ENCODE measurements around the gene PLS1.
A peak's percentile ranks its signal among the peaks of the same experiment; 100 is the strongest.
"Not testable (repeated sequence)": the region's sequence is repeated elsewhere in the genome, so short reads cannot be mapped to it uniquely, and the experiment has no call there.

The PLS1 gene, protein sequence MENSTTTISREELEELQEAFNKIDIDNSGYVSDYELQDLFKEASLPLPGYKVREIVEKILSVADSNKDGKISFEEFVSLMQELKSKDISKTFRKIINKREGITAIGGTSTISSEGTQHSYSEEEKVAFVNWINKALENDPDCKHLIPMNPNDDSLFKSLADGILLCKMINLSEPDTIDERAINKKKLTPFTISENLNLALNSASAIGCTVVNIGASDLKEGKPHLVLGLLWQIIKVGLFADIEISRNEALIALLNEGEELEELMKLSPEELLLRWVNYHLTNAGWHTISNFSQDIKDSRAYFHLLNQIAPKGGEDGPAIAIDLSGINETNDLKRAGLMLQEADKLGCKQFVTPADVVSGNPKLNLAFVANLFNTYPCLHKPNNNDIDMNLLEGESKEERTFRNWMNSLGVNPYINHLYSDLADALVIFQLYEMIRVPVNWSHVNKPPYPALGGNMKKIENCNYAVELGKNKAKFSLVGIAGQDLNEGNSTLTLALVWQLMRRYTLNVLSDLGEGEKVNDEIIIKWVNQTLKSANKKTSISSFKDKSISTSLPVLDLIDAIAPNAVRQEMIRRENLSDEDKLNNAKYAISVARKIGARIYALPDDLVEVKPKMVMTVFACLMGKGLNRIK

DNA sequence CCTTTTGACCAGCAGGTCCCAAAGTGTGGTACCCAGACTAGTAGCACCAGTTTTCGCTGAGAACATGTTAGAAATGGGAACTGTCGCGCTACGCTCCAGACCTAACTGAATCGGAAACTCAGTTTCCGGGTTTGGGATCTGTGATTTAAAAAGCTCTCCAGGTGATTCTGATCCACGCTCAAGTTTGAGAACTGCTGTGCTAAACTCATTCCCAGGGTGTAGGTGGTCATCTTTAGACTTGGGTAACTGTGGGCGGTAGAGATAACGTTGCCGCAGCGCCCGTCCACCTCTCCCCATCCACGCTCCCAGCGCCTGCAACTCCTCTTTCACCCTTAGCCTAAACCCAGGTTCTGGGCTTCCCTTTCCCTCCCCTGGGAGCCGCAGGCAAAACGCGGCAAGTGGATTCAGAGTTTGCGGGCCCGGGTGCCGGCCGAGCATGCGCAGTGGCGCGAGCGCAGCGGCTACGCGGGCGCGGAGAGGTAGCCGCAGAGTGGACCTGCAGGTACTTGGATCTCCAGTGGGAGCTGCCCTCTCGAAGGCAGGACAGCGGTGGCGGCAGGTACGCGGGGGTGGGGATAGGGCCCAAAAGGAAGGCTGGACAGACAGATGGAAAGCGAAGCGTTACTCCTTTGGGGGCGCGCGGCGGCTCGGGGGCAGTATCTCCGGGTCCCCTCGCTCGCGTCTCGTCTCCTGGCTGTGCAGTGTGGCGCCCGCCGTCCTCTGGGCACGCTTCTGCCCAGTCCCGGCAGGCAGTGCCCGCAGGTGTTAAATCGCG lies at the start of gene PLS1:
PLS1 (plus strand) TSS at position 443 of the 775 bp plus-strand sequence. CDS start 67,845 bp downstream, outside the sequence.
- DNase-seq (ENCODE audit: low spot score) = peak; percentile 96

DNA sequence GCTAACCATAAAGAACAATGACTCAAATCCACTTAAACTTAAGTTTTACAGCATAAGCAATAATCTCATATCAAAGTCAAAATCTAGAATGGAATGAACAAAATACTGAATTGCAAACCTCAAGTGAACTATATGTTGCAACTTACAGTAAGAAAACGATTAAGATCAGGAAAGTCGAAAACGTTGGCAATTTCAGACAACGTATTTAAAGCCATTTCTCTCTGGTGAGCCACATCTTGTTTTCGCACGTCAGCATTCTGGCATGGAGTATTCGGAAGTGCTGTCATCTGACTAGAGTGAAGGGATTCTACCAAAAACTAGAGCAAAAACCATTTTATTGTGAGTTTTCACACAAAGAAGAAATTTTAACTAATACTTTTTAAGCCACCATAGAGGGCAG lies 46.2 kb upstream of the PLS1 start:
- no peak for DNase-seq (ENCODE audit: low spot score)

DNA sequence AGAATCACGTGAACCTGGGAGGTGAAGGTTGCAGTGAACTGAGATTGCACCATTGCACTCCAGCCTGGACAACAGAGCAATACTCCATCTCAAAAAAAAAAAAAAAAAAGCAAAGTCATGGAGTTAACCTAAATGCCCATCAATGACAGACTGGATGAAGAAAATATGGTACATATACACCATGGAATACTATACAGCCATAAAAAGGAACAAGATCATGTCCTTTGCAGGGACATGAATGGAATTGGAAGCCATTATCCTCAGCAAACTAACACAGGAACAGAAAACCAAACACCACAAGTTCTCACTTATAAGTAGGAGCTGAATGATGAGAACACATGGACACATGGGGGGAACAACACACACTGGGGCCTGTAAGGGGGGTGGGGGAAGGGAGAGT lies 43.6 kb upstream of the PLS1 start:
- DNase-seq (ENCODE audit: low spot score) = not testable (repeated sequence)

DNA sequence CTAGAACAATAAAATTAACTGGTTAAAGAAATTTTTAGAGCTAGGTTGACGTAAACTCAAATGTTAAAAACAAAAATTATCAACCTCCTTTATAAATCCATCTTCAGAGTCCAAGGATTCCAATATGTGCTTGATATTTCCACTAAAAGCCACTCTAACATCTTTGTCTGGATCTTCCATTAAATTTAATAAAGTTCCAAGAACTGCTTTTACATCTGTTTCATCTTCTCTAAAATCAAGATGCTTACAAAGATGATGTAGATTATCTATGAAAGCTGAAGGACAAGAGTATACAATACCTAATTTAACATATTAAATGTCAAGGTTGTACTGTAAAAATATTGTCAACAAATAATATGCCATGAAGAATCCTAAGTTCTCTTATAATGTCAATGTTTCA lies 42.5 kb upstream of the PLS1 start:
- DNase-seq (ENCODE audit: low spot score) = no peak

DNA sequence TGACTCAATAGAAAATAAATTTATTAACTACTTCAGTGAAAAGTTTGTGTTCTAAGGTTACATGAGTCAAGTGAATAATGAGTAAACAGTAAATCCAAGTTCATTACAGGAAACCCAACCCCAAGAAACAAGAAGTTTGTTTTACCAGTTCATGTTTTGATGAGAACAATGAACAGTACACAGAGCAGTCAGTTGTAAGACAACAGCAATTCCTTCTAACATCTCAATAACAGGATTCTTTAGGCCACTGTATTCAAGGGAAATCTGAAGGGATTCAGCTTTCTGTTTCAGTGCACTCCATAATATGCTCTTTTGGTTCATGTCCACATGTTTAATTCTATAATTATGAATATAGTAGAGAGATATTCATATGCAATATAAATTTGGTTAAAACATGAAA lies 36.1 kb upstream of the PLS1 start:
- DNase-seq (ENCODE audit: low spot score) = no peak

DNA sequence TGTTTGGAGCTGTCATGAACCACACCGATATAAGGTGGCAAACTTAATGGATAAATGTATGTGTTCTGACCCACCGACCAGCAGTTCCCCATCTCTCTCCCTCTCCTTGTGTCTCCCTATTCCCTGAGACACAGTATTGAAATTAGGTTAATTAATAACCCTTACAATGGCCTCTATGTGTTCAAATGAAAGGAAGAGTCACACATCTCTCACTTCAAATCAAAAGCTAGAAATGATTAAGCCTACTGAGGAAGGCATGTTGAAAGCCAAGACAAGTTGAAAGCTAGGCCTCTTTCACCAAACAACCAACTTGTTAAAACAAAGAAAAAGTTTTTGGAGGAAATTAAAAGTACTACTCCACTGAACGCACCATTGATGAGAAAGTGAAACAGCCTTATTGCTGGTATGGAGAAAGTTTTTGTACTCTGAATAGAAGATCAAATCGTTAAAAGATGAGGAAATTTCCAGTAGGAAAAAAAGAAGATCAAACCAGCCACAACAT lies 32.6 kb upstream of the PLS1 start:
- DNase-seq (ENCODE audit: low spot score) = no peak

DNA sequence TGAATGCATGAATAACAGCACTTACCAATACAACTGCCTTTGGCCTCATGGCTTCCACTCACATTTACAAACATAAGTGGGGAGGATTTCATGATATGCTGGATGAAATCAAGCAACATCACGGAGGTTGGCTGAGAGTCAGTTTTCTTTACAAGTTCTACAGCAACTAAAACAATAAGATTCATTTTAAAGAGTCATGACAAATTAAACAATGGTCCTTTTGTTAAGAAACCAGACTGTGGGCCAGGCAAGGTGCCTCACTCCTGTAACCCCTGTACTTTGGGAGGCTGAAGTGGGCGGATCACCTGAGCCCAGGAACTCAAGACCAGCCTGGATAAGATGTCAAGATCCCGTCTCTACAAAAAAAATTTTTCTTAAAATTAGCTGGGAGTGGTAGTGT lies 30.1 kb upstream of the PLS1 start:
- no peak for DNase-seq (ENCODE audit: low spot score)

DNA sequence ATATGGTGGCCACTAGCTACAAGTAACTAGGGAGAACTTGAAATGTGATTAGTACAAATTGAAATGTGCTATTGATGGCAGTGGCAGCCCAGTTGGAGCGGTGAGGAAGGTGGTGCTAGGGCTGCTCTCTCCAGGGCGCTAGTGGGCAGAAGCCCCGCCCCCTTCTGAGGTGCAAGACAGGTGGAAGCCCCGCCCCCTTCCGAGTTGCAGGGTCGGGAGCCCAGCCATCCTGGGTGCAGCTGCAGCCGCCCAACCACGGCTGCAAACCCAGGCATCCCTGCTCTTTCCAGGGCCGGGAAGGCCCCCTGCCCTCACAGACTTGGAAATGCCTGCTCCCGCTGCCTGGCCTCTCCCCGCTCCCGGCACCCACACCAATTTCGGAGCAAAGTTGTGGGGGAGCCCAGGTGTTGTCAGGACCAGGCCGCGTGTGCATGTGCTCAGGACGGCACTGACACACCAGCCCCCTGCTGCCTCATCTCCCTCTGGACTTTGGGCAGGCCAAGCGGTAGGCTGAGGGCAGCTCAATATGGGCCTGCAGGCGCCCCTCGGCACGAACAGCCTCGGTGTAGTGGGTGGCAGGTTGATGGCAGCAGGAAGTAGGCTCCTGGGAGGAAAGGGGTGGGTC lies 27.7 kb upstream of the PLS1 start:
- DNase-seq (ENCODE audit: low spot score) = no peak

DNA sequence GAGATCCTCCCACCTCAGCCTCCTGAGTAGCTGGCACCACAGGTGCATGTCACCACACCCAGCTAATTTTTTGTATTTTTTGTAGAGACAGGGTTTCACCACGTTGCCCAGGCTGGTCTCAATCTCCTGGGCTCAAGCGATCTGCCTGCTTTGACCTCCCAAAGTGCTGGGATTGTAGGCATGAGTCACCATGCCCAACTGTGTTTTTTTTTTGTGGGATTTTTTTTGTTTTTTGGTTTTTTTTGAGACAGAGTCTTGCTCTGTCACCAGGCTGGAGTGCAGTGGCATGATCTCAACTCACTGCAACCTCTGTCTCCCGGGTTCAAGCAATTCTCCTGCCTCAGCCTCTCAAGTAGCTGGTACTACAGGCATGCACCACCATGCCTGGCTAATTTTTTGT lies 26.8 kb upstream of the PLS1 start:
- not testable (repeated sequence) for DNase-seq (ENCODE audit: low spot score)

DNA sequence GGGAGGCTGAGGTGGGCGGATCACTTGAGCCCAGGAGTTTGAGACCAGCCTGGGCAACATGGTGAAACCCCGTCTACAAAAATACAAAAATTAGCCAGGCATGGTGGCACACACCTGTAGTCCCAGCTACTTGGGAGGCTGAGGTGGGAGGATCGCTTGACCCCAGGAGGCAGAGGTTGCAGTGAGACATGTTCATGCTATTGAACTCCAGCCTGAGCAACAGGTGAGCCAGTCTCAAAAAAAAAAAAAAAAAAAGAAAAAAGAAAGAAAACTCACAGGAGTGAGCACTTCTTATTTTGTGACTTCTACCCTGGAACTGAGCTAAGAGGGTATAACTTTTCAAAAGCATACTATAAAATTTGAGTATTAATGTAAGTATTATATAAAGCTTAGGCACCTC lies 22.0 kb upstream of the PLS1 start:
- not testable (repeated sequence) for DNase-seq (ENCODE audit: low spot score)

DNA sequence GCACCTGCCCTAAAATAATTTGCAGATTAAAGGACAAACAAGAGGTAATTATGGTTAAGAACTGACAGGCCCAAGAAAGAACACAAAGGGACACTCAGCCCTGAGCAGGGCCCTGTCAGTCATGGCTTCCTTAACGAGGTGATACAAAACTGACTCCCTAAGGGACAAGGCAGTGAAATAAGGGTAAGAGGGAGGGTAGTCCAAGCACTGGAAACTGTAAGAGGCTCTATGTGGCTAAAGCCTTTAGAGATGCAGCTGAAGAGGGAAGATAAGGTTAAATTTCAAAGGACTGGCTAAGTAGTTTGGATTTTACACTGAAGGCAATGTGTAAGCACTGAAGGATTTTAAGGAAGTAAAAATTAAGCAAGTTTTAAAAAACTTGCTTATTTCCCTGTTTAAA lies 21.5 kb upstream of the PLS1 start:
- DNase-seq (ENCODE audit: low spot score) = no peak

DNA sequence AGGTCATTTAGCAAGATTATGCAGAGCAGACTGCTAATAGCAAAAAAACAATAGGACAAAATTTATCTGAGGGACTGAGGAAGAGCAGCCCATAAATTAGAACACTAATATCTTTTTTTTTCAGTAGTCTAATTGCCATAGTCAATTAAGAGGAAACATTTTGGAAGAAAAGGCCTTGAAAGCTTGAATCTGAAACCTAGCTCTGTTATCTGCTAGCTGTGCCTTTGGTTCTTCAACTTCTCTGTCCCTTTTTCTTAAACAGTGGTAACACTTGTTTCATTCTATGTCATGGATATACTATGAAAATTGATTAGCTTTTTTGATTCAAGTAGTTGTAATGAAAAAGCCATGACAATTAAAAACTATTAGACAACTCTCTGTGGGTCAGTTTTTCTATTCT lies 19.4 kb upstream of the PLS1 start:
- DNase-seq (ENCODE audit: low spot score) = no peak

DNA sequence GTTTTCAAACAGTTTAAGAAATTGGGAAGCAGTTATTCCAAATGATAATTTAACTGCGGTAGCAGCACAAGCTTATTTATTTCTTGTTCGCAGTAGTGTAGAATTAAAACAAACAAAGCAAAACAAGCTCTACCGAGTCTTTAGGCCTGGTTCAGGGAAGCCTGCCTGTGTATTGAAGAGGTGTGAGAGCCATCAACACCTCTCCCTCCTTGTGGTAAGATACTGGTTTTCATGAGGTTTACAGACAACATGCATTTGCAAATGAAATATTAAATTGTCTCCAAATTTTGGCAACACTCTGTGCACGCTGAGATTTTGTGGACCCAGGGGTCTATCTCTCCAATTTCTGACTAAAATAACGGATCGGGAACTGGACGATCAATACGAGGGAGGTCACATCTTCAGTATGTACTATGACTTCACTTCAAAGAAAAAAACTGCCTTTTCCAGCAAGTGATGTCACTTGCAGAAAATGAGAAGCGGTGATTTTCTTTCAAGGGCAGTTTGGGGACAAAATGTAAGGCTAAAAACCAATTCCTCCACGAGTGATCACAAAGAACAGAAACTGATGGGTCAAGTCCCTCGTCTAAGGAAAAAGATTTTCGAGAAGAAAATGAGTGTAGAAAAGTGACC lies 18.4 kb upstream of the PLS1 start:
- DNase-seq (ENCODE audit: low spot score) = no peak

DNA sequence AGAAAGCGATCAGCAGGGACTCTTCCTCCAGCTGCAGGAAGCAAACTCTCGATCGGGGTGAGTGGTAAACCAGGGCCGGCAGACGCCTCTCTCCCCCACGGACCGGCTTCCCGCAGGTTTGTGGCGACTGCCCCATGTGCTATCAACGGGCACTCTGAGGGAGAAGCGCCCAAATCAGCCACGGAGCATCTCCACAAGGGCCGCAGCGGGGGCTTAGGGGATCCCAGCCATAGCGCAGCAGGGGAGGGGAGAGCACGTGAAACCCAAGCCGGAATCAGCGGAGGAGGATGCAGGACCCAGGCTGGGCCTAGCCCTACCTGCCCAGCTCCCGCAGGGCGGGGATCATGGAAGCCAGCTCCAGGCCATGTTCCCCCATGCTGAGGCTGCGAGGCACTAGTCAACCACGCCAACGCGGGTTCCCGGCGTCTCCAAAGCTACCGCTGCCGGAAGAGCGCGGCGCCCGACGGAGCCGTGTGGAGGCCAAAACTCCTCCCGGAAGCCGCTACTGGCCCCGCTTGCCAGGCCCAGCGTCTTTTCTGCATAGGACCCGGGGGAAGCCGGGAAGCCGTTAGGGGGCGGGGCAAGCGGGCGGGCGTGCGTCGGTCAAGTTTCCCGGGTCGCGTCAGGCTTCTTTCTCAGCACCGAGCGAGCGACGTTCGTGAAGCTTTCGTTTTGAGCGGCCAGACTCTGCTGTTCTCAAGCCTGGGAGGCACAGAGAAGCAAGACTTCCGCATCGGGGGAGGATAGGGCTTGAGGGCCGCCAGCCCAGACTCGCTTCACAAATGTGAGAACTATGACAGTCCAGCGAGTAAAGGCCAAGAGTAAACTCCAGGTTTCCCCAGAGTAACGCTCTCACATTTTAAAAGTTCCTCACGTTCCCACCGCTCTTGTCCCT lies 17.6 kb upstream of the PLS1 start, which contains the start of gene ATR:
ATR (minus strand) TSS at position 405 of the 895 bp plus-strand sequence; CDS start at position 376, 29 bp downstream.
- DNase-seq (ENCODE audit: low spot score) = peak; percentile 94

DNA sequence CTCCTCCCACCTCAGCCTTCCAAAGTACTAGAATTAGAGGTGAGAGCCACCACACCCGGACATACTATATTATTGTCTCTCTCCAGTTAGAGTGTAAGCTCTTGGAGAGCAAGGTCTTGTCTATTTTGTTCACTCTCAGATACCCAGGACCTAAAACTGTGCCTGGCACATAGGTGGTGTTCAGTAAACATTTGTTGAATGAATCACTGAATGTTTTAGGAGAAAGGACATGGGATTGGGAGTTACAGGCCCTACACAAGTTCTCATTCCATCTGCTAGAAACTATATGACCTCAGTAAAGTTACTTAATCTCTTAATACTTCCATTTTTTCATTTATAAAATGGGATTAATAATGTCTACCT lies 16.2 kb upstream of the PLS1 start:
- DNase-seq (ENCODE audit: low spot score) = no peak

DNA sequence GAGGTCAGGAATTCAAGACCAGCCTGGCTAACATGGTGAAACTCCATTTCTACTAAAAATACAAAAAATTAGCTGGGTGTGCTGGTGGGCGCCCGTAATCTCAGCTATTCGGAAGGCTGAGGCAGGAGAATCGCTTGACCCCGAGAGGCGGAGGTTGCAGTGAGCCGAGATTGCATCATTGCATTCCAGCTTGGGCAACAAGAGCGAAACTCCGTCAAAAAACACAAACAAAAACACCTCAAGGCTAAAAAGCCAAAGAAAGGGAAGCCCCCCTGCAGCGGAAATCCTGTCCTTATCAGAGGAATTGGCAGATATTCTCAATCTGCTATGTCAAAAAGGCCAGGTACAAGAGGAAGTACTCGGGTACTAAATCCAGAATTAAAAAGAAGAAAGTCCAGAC lies 15.1 kb upstream of the PLS1 start:
- not testable (repeated sequence) for DNase-seq (ENCODE audit: low spot score)

DNA sequence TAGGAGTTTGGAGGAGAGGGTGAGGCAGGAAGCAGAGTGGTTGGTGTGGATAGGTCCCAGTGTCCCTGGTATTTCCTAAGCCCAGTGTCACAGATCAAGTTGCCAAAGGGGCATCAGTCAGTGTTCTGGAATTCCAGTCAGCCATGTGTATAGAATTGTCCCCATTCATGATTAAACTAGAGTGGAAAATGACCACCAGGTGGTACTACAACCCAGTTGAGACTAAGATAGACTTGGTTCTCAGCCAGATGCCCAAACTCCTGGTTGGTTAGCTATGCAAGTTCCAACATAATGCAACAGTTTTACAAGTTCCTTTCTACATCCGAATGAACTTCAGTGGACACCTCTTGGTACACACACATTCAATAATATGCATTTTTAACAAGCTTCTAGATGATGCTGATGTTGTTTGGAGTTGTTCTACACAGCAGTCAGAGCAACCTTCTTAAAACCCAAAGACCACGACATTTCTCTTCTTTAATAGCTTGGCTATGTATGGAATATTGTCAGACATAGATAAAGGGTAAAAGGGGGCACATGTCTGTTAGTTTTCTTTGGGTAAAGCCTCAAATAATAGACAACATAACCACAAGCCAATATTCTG lies 9.3 kb upstream of the PLS1 start:
- peak; percentile 59 for DNase-seq (ENCODE audit: low spot score)

DNA sequence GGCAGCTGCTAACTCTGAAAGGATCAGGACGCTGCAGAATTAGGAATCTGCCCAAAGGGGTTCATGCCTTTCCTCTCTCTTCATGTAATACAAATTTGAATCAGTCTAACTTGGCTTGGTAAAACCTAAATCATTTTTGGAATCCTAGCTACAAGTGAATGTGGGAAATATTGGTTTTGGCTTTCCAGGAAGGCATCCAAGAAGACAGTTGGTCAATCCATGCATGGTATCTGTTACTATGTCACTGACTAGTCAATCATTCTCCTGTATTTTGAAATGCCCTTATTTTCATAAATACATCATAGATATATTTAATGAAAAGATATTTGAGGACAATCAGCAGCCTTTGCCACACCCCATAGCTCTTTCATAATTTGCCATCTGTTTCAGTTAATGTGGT lies 7.5 kb upstream of the PLS1 start:
- no peak for DNase-seq (ENCODE audit: low spot score)

DNA sequence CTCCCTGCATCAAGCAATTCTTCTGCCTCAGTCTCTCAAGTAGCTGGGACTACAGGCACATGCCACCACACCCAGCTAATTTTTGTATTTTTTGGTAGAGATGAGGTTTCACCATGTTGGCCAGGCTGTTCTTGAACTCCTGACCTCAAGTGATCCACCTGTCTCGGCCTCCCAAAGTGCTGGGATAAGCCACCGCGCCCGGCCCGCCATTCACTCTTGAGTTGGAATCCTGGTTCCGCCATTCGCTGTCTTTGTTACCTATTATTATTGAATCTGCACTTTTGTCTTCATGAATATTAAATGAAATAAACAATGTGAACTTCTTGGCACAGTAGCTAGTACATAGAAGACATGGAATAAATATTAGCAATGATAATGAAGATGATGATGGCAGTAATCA lies 3.9 kb upstream of the PLS1 start:
- DNase-seq (ENCODE audit: low spot score) = not testable (repeated sequence)

DNA sequence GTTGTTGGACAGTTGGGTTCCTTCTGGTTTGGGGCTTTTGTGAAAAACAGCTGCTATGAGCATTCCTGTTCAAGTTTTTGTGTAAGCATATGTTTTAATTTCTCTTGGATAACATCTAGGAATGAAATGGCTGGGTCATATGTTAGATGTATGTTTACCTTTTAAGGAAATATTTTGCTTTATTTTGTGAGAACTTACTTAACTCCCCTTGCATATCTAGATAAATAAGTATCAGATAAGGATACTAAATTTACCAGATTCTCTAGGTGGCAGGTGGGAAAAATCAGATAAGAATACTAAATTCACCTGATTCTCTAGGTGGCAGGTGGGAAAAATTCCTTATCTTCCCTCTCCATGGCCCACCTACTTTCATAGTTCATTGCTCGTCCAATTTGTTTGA lies 1.1 kb upstream of the PLS1 start:
- DNase-seq (ENCODE audit: low spot score) = no peak

Data from AG08396 (cell line).